DND-41 (cell line): ENCODE measurements around the gene SLC7A7.
"Not testable (repeated sequence)": the region's sequence is repeated elsewhere in the genome, so short reads cannot be mapped to it uniquely, and the experiment has no call there.

Source experiments
- EZH2 ChIP-seq: IDR thresholded peaks from 3 replicates; pipeline ENCODE4 v1.6.1; 2012; ENCODE audit warnings: borderline replicate concordance, low read depth, mild to moderate bottlenecking, moderate library complexity, low read length, inconsistent platforms; ENCODE audit not compliant: severe bottlenecking
- TF ChIP-seq, protein P1 (sequence below): IDR thresholded peaks from 2 replicates; pipeline ENCODE4 v1.5.1; 2012; ENCODE audit warnings: borderline replicate concordance, low read length, moderate library complexity, mild to moderate bottlenecking; ENCODE audit not compliant: poor library complexity, severe bottlenecking; ENCODE audit errors: extremely low read depth

DNA sequence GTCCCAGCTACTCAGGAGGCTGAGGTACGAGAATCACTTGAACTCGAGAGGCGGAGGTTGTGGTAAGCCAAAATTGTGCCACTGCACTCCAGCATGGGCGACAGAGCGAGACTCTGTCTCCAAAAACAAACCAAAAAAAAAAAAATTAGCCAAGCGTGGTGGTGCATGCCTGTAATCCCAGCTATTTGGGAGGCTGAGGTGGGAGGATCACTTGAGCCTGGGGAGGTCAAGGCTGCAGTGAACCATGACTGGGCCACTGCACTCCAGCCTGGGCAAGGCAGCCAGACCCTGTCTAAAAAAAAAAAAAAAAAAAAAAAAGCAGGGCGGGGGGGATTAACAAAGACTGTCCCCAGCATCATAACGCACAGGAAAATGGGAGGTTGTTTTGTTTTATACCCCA lies 38.4 kb downstream of the SLC7A7 start:
- TF ChIP-seq, protein P1, sequence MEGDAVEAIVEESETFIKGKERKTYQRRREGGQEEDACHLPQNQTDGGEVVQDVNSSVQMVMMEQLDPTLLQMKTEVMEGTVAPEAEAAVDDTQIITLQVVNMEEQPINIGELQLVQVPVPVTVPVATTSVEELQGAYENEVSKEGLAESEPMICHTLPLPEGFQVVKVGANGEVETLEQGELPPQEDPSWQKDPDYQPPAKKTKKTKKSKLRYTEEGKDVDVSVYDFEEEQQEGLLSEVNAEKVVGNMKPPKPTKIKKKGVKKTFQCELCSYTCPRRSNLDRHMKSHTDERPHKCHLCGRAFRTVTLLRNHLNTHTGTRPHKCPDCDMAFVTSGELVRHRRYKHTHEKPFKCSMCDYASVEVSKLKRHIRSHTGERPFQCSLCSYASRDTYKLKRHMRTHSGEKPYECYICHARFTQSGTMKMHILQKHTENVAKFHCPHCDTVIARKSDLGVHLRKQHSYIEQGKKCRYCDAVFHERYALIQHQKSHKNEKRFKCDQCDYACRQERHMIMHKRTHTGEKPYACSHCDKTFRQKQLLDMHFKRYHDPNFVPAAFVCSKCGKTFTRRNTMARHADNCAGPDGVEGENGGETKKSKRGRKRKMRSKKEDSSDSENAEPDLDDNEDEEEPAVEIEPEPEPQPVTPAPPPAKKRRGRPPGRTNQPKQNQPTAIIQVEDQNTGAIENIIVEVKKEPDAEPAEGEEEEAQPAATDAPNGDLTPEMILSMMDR: not testable (repeated sequence)
- not testable (repeated sequence) for TF ChIP-seq EZH2
